GM18505 (cell line): ENCODE results near the gene RIMBP2.

Source experiments
- ATAC-seq: cut with Tn5 transposase; IDR thresholded peaks from one replicate; pipeline ENCODE4 v1.9.1; 2021; ENCODE audit not compliant: unreplicated experiment
- POLR2A ChIP-seq: IDR thresholded peaks from 4 replicates; pipeline ENCODE4 v1.6.1; 2011; ENCODE audit warnings: borderline replicate concordance; ENCODE audit not compliant: insufficient read depth, insufficient read length; ENCODE audit errors: extremely low read depth

RIMBP2 gene

DNA sequence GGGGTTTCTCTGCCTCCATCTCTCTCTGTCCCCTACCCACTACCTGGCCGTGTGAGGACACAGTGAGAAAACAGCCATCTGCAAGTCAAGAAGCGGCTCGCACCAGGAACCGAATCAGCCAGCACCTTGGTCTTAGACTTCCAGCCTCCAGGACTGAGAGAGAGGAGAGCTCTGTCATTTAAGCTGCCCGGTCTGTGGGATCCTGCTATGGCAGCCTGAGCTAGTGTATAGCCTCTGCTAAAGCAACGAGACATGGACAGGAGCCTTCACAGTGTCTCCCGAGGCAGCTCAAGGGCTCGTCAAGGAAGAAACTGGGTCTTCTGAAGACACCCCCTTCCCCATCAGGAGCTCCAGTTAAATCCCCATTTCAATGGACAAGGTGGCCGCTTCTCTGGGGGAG lies 192.9 kb downstream of the RIMBP2 start:
- TF ChIP-seq POLR2A, result no peak
- ATAC-seq, result no peak

DNA sequence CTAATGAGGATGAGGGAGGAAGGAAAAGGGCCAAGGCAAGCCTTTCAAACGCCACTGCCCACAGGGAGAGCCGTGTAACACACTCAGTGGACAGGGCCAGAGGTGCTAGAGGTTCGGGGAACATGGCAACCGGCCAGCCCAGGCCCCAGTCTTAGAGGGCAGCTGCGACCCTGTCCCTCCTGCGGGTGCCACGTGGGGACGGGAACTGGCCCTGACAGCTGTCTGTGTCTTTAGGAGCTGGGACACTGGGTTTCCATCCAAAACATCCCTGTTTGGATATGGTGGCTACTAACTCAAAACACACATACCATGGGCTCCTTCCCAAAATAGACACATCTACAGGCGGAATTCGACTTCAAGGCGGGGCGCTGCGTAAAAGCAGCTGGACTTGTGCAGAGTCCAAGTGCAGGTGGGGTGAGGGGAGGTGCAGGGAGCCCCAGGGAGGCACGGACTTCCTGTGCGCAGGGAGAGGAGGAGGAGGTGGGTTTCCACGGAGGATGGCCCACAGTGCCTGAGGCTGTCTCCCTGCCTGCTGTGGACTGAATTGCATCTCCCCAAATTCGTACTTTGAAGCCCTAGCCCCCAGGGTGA lies 193.8 kb downstream of the RIMBP2 start:
- ATAC-seq, result no peak
- TF ChIP-seq POLR2A, result no peak

DNA sequence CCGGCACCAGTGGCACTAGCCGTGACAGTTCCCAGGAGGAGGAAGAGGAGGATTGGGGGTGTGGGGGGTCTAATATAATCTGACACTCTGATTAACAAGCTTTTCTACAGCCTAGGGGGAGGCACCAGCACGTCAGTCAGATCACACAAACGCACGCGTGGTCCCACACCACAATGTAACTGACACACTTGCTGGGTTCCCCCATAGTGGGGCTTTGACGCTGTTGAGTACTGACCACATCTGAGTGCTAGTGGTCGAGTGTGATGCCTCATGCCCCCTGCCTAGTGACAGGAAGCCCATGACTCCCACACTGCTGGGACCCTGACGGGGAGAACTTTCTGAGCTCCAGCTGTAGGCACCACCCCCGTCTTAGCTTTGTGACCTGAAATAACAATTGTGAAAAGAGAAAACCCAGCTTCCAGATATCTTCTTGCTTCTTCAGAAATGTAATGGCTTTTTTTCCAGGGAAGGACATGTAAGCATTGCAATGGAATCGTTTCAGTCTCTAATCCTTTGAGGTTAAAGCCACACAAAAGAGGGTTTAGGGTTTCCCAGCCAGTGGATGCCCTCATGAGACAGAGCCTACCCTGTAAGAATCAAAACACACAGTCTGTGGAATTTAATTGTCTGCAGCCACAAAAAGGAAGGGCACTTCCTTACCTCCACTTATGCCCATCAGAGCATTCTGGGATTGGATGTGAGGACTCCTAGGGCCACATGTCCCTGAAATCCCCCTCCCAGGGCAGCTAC lies 194.5 kb downstream of the RIMBP2 start:
- TF ChIP-seq POLR2A, result no peak
- no peak for ATAC-seq

DNA sequence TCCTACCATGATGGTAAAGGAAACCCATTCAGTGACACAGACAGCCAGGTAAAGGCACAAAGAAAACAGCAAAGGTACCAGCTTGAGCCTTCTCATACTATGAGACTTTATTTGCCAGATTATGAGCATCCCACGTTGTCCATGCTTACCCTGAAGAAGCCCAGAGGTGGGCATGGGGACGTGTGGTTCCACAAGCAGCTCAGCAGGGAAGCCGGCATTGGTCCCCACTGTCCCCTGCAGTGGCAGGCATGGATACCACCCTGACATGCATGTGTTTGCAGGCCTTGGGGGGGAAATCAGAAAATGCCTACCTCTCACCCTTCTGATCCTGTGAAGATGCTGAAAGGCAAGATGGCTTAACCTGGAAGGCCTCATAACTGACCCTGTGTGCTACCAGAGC lies 195.3 kb downstream of the RIMBP2 start:
- no peak for TF ChIP-seq POLR2A
- no peak for ATAC-seq

DNA sequence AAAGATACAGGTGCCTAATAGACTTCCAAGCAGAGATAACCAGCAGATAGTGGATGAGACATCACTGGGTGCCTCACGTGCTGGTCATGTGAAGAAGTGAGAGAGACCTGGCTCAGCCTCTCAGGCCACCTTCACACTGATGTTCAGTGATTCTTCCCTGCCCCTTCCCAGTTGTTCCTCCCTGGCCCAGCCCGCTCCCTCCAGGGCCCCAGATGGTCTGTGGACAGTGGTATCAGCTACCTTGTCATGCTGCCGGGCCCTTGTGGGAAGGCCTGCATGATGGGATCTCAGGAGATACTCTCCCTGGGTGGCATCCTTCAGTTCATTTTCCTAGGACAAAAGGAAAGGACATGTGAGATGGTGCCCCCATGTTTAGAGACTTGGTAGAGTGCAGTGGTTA lies 198.5 kb downstream of the RIMBP2 start:
- ATAC-seq, result no peak
- no peak for TF ChIP-seq POLR2A

DNA sequence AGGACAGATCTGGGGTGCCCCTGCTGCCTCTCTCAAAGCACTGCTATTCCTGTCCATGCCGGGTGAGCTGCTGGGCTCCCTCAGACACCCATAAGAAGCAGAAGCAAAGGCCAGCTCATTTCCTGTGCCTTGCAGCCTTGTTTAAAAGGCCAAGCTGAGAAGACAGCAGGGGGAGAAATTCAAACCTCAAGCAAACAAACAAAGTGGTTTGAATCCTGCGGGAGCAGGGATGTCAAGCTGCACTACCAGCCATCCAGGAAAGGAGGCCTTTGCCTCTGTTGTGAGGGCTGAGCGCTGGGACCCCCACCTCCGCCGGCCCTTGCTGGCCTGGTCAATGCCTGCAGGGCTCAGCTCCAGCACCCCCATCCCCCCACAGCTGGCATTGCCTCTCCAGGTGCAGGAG lies 201.9 kb downstream of the RIMBP2 start:
- no peak for TF ChIP-seq POLR2A
- ATAC-seq, result no peak

DNA sequence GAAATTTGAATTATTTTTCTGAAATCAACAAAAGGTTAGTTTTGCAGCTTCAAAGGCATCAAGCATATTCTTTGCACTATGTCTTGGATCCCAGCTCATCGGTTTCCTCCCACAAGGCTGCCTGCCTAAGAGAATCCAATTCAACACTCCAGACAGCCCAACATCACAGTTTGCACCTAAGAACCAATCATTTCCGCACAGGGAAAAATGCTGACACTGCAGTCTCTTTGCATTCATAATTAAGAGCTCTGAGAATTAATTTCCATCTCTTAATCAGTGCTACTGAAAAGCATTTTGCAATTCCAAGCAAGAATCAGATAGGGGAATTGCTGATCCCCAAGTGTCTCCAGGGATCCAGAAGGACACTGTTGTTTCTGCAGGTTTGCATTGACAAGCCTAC lies 202.5 kb downstream of the RIMBP2 start:
- no peak for ATAC-seq
- no peak for TF ChIP-seq POLR2A

DNA sequence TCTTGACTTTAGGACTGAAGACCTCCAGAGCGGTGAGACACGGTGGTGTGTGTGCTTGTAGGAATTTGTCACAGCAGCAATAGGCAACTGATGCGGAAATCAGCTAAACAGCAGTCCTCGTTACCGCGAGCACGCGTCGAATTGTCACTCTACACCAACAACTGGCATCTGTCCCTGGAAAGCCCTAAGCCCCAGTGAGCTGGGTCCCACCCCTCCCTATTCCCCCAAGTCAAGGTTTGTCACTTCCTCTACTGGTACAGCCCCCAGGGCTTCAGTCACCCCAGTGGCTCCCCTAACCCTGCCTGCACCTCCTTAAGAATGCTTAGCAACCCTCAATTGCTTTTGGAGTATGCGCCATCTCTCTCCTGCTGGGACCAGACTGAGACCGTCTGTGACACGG lies 204.8 kb downstream of the RIMBP2 start:
- ATAC-seq, result no peak
- no peak for TF ChIP-seq POLR2A

DNA sequence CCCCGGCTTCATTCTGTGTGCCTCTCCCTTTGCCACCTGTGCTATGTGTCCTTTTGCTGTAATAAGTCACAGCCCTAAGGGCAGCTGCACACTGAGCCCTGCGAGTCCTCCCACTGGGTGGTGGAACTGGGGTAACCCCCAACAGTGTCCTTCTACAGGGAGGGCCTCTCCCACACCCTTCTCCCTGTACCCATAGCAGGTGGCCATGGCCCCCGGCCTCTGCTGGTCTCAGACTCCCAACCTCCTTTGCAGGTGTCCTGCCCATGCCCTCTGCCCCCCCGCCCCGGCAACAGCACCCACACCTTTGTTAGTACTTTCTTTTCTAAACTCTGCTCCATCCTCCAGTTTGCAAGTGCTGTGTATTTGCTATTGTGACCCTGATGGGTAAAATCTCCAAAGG lies 206.6 kb downstream of the RIMBP2 start:
- ATAC-seq, result no peak
- TF ChIP-seq POLR2A, result no peak

DNA sequence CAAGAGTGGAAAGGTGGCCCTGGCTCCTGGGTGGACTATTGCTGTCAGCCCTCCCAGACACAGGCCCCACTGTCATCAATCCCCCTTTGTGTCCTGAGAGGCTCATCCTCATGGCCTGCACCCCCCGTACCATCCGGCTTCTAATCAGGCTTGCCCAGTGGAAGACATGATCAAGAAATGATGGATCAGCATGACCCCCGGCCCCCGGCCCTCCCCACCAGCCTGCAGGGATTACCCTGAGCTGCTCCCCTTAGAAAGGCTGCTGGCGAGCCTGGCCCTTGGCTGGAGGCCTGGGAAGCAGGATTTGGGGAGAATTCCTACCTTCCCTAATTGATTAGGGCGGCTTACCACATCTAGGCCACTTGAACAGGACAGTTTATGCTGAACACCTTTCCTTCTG lies 207.3 kb downstream of the RIMBP2 start:
- no peak for ATAC-seq
- no peak for TF ChIP-seq POLR2A

DNA sequence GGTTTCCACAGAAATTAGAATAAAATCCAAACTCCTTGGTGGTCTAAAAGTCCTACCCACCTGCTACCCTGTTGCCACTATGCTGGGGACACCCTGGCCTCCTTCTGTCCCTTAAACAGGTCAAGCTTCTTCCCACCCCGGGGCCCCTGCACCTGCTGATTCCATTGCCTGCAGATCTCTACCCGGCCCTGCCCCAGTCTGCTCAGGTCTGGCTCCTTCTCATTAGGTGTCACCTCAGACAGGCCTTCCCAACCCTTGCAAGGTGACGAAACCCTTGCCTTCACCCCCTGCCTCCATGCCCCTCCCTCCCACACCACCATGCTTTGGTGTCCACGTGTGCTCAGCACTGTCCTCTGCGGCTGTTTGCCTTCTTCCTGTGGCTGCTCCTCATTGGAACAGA lies 207.8 kb downstream of the RIMBP2 start:
- TF ChIP-seq POLR2A, result no peak
- ATAC-seq, result no peak

DNA sequence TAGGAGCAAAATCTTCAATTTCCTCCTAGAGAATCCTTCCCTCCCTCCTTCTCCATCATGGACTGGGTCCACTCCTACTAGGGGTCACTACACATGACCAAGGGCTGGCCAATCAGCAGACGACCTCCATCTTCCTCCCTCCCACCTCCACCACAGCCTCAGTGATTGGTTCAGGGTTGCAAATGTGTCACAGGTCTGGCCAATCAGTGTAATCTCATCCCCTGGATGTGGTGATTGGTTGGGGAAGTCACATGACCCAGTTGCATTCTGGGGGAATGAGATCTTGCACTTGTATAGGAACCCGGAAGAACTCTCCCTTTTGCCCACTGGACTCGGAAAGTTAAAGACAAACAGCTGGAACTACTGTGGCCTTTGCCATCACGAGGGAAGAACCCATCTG lies 209.3 kb downstream of the RIMBP2 start:
- no peak for ATAC-seq
- TF ChIP-seq POLR2A, result no peak

DNA sequence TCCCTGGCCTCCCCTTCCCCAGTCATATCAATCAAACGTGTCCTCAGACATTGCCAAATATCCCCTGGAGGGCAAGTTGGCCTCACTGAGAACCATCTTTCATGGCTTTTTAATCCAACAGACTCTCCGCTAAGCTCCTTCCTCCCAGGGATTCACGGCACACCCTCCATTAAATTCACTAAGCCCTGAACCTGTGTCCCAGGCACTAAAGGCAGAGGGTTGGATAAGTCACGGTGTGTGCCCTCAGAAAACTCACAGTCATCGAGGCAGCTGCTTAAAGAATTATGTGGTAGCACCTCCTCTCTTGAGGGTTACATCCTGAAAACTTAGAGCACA lies 211.3 kb downstream of the RIMBP2 start:
- TF ChIP-seq POLR2A, result no peak
- no peak for ATAC-seq

DNA sequence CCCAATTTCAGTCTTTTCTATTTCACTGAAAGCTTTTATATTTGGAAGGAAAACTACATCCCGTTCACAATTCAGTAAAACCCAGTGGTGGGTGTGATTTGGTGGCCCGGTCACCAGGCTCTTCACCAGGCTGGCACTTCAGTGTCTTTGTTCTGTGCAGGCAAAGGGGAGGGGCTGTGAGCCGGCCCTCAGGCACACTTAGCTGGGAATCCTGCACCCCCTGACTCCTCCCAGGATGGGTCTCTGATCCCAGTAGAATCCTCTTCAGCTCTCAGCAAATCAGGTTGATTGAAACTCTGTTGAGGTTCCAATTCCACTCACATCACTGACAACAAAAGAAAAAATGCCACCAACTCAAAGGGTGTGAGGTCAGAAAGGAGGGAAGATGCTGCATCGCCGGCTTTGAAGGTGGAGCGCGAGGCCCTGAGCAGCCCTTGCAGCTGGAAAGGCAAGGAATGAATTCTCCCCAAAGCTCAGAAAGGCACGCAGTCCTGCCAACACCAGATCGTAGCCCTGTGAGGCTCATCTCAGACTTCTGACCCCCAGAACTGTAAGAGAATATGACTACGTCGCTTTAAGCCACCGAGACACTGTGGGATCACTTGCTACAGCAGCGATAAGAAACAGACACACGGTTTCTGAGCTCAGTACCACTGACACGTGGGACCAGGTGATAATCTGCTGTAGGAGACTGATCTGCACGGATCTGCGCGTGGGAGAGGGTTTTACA lies 211.8 kb downstream of the RIMBP2 start:
- TF ChIP-seq POLR2A, result no peak
- ATAC-seq, result no peak
